ENCODE measurements around the gene PGGT1B.

Gene PGGT1B

GRCh38 chr5:115236599-115236998 is 26.1 kb downstream of the PGGT1B start:
- Histone ChIP-seq H3K4me3 (ENCODE audit: low read length) (no peak overlapping the region), H3K9ac (ENCODE audit: low read length) (no peak overlapping the region), H4K20me1 (ENCODE audit: insufficient read depth, low read length) (no peaks in the 10 kb centered on the region), H3K9me3 (ENCODE audit: insufficient read depth, low read length) (no peaks in the 10 kb centered on the region), H3K36me3 (replicated peaks; ENCODE audit: low read depth, low read length) (peaks cover 17% of the 10 kb centered on the region), H3K4me2 (ENCODE audit: low read length) (no peak overlapping the region), H3K27me3 (ENCODE audit: low read depth, low read length) (no peaks in the 10 kb centered on the region), H2AFZ (ENCODE audit: low read depth, low read length) (no peak overlapping the region), H3K4me1 (ENCODE audit: low read length) (peaks cover 2% of the 10 kb centered on the region; the same call in 1 of the 2 replicates), H3K79me2 (ENCODE audit: low read length) (no peaks in the 10 kb centered on the region), H3K27ac (ENCODE audit: low read length) (no peak overlapping the region)
- TF ChIP-seq, protein P1, sequence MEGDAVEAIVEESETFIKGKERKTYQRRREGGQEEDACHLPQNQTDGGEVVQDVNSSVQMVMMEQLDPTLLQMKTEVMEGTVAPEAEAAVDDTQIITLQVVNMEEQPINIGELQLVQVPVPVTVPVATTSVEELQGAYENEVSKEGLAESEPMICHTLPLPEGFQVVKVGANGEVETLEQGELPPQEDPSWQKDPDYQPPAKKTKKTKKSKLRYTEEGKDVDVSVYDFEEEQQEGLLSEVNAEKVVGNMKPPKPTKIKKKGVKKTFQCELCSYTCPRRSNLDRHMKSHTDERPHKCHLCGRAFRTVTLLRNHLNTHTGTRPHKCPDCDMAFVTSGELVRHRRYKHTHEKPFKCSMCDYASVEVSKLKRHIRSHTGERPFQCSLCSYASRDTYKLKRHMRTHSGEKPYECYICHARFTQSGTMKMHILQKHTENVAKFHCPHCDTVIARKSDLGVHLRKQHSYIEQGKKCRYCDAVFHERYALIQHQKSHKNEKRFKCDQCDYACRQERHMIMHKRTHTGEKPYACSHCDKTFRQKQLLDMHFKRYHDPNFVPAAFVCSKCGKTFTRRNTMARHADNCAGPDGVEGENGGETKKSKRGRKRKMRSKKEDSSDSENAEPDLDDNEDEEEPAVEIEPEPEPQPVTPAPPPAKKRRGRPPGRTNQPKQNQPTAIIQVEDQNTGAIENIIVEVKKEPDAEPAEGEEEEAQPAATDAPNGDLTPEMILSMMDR (IDR thresholded peaks at IDR 0.05; ENCODE audit: low read depth, low read length) = no peak
- TF ChIP-seq EZH2phosphoT487 (IDR thresholded peaks at IDR 0.05; ENCODE audit: low read depth) = no peak

- Histone ChIP-seq H3K27me3 (ENCODE audit: low read depth, low read length) (no peaks in the 10 kb centered on the region), H3K4me2 (ENCODE audit: low read length) (no peak overlapping the region), H3K27ac (ENCODE audit: low read length) (no peak overlapping the region)
Observed at GRCh38 chr5:115231598-115231997, 31.1 kb downstream of the PGGT1B start.

DNA sequence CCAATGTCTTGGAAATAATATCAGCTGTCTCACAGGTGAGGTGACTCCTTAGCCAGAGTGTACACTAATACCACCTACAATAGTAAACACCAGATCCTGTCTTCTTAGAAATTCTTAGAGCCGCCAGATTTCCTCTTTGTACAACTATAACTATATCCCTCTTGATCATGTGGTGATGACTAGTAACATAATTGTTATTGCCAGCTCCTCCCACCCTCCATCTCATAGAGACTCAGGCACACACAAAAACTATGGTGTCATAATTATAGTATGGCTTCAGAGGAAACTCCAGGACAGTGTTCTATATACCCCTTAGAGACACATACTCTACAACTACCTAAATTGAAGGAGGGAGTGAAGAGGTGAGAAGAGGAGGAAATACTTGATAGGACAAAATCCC is 33.1 kb downstream of the PGGT1B start:
- H3K4me2 ChIP-seq (ENCODE audit: low read length) = no peak overlapping the region
- TF ChIP-seq, protein P1 (IDR thresholded peaks at IDR 0.05; ENCODE audit: low read depth, low read length) = no peak
- TF ChIP-seq EZH2phosphoT487 (IDR thresholded peaks at IDR 0.05; ENCODE audit: low read depth) = no peak
- no peak overlapping the region for H3K4me3 ChIP-seq (ENCODE audit: low read length)
- H3K9ac ChIP-seq (ENCODE audit: low read length) = no peak overlapping the region
- H4K20me1 ChIP-seq (ENCODE audit: insufficient read depth, low read length) = no peaks in the 10 kb centered on the region
- no peaks in the 10 kb centered on the region for H3K27me3 ChIP-seq (ENCODE audit: low read depth, low read length)
- no peak overlapping the region for H3K27ac ChIP-seq (ENCODE audit: low read length)
- H3K36me3 ChIP-seq (replicated peaks; ENCODE audit: low read depth, low read length) = peaks cover 15% of the 10 kb centered on the region
- H3K4me1 ChIP-seq (ENCODE audit: low read length) = peaks cover 16% of the 10 kb centered on the region
- H3K9me3 ChIP-seq (ENCODE audit: insufficient read depth, low read length) = no peaks in the 10 kb centered on the region
- no peaks in the 10 kb centered on the region for H3K79me2 ChIP-seq (ENCODE audit: low read length)
- H2AFZ ChIP-seq (ENCODE audit: low read depth, low read length) = no peak overlapping the region

More at GRCh38 chr5:115231598-115231997, 31.1 kb downstream of the PGGT1B start:
- no peak overlapping the region for H3K4me3 ChIP-seq (ENCODE audit: low read length)
- no peaks in the 10 kb centered on the region for H3K9me3 ChIP-seq (ENCODE audit: insufficient read depth, low read length)
- no peak for TF ChIP-seq EZH2phosphoT487 (IDR thresholded peaks at IDR 0.05; ENCODE audit: low read depth)
- TF ChIP-seq, protein P1 (IDR thresholded peaks at IDR 0.05; ENCODE audit: low read depth, low read length) = no peak
- no peak overlapping the region for H3K9ac ChIP-seq (ENCODE audit: low read length)
- H3K4me1 ChIP-seq (ENCODE audit: low read length) = peaks cover 14% of the 10 kb centered on the region
- no peaks in the 10 kb centered on the region for H4K20me1 ChIP-seq (ENCODE audit: insufficient read depth, low read length)
- peaks cover 15% of the 10 kb centered on the region for H3K36me3 ChIP-seq (replicated peaks; ENCODE audit: low read depth, low read length)
- no peak overlapping the region for H2AFZ ChIP-seq (ENCODE audit: low read depth, low read length)
- no peaks in the 10 kb centered on the region for H3K79me2 ChIP-seq (ENCODE audit: low read length)

DNA sequence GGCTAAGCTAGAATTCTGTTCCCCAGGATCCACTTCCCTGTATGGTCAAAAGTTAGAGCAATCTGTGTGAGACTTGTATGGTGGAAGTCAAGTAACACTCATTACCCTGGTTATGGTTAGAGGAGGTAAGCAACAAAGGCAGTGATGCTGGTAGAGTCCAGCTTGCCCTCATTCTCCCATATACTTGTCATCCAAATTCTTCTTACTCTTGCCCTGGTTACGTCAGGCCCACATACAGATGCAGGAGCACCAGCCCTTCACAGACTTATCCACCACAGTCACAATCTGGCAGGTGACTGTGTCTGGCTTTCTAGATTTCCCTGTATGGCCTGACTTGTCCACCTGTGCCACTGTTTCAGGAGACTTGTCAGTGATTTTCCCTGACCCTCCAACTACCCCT is 35.4 kb downstream of the PGGT1B start:
- Histone ChIP-seq H2AFZ (ENCODE audit: low read depth, low read length) (no peak overlapping the region), H4K20me1 (ENCODE audit: insufficient read depth, low read length) (no peaks in the 10 kb centered on the region), H3K9me3 (ENCODE audit: insufficient read depth, low read length) (no peaks in the 10 kb centered on the region), H3K4me2 (ENCODE audit: low read length) (no peak overlapping the region), H3K79me2 (ENCODE audit: low read length) (no peaks in the 10 kb centered on the region), H3K27ac (ENCODE audit: low read length) (no peak overlapping the region), H3K4me3 (ENCODE audit: low read length) (no peak overlapping the region), H3K9ac (ENCODE audit: low read length) (no peak overlapping the region), H3K4me1 (ENCODE audit: low read length) (peaks cover 26% of the 10 kb centered on the region), H3K27me3 (ENCODE audit: low read depth, low read length) (no peaks in the 10 kb centered on the region), H3K36me3 (replicated peaks; ENCODE audit: low read depth, low read length) (peaks cover 18% of the 10 kb centered on the region)
- no peak for TF ChIP-seq EZH2phosphoT487 (IDR thresholded peaks at IDR 0.05; ENCODE audit: low read depth)
- TF ChIP-seq, protein P1 (IDR thresholded peaks at IDR 0.05; ENCODE audit: low read depth, low read length) = no peak

Measured in OCI-LY3 (cell line).